Measurements from ENCODE around the gene MRPL22.

DNA sequence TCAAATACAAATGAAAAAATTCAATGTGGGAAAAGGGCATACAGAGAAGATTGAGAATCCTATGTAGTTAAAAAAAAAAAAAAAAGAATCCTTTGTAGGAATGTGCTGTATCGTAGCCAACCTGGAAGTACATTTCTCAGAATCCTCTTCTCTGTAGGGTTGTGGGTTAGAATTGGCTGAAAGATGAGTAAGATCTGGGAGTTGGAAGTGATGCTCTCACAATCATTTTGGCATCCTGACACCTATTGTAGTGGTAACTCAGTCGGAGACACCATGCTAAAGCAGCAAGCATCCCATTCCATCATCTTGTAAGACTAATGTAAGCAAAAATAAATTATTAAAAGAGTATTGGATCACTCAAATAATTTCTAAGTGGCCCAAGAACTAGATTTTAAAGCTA, 30.6 kb downstream of the MRPL22 start:
- no peak for TF ChIP-seq EZH2 (IDR thresholded peaks at IDR 0.05; ENCODE audit: insufficient read depth, poor library complexity, severe bottlenecking)
- TF ChIP-seq EZH2phosphoT487 (IDR thresholded peaks at IDR 0.05; ENCODE audit: insufficient read depth, low read depth), result no peak

Measured in GM23248 (cell line).